RPMI7951 (cell line): ENCODE results near the gene CARD11. TPM values are rescaled to one million over a fixed set of nuclear protein-coding genes. Genes with fewer than 3 reads are reported as not detected.

Source experiments
- DNase-seq: peaks from one replicate; pipeline ENCODE4 v3.0.0-alpha.2; 2012; ENCODE audit warnings: low read depth
- total RNA-seq: library from RNA; depleted of rRNA; stranded (reverse); fragments of >200 nt; shearing (Covaris generic); gene quantifications from 2 replicates; pipeline ENCODE4 v1.2.3, GENCODE V29; 2014

The CARD11 gene
- total RNA-seq, 1 experiment from 2014 or later = not detected

- no peak for DNase-seq
These were observed 102.3 kb downstream of the CARD11 start for GRCh38 chr7:2941216-2941859.

- DNase-seq = no peak
These were observed 103.2 kb downstream of the CARD11 start for GRCh38 chr7:2940466-2940865.

GRCh38 chr7:2939193-2939885 lies 104.3 kb downstream of the CARD11 start:
- no peak for DNase-seq

- DNase-seq = no peak
These were observed 105.0 kb downstream of the CARD11 start for GRCh38 chr7:2938514-2939192.

- no peak for DNase-seq
These were observed 105.8 kb downstream of the CARD11 start for GRCh38 chr7:2937701-2938513.

- DNase-seq = no peak
These were observed 106.6 kb downstream of the CARD11 start for GRCh38 chr7:2936891-2937580.

- no peak for DNase-seq
These were observed 107.4 kb downstream of the CARD11 start for GRCh38 chr7:2936301-2936700.

GRCh38 chr7:2934984-2935740 lies 108.5 kb downstream of the CARD11 start:
- no peak for DNase-seq

- DNase-seq = peak; percentile 57
These were observed 109.4 kb downstream of the CARD11 start for GRCh38 chr7:2934211-2934731.

- no peak for DNase-seq
These were observed 111.0 kb downstream of the CARD11 start for GRCh38 chr7:2932402-2933251.

GRCh38 chr7:2931034-2931415 lies 112.6 kb downstream of the CARD11 start:
- DNase-seq = no peak

- no peak for DNase-seq
These were observed 113.2 kb downstream of the CARD11 start for GRCh38 chr7:2930310-2931033.

GRCh38 chr7:2929321-2930201 lies 114.1 kb downstream of the CARD11 start:
- DNase-seq = no peak

GRCh38 chr7:2928613-2929311 lies 114.9 kb downstream of the CARD11 start:
- no peak for DNase-seq

- no peak for DNase-seq
These were observed 115.4 kb downstream of the CARD11 start for GRCh38 chr7:2928256-2928612.

GRCh38 chr7:2927592-2927991 lies 116.1 kb downstream of the CARD11 start:
- no peak for DNase-seq

- no peak for DNase-seq
These were observed 116.7 kb downstream of the CARD11 start for GRCh38 chr7:2926896-2927405.
